Pulmonary artery endothelial cell (primary cell): Measurements from ENCODE around the gene BHLHA15. TPM values are rescaled to one million over a fixed set of nuclear protein-coding genes. Genes with fewer than 3 reads are reported as not detected.
"Not testable (repeated sequence)": the region's sequence is repeated elsewhere in the genome, so short reads cannot be mapped to it uniquely, and the experiment has no call there.

Source experiments
- DNase-seq: peaks from one replicate; pipeline ENCODE4 v3.0.0-alpha.2; 2011; ENCODE audit warnings: low read depth, low spot score
- total RNA-seq: library from RNA; depleted of rRNA; stranded (reverse); fragments of >200 nt; gene quantifications from 2 replicates; pipeline ENCODE4 v1.2.3, GENCODE V29; 2014

BHLHA15 gene
- total RNA-seq, 1 donor from 2014 or later: 1.8 TPM

- no peak for DNase-seq
Measured at GRCh38 chr7:98209166-98209920, 1.9 kb upstream of the BHLHA15 start.

DNA sequence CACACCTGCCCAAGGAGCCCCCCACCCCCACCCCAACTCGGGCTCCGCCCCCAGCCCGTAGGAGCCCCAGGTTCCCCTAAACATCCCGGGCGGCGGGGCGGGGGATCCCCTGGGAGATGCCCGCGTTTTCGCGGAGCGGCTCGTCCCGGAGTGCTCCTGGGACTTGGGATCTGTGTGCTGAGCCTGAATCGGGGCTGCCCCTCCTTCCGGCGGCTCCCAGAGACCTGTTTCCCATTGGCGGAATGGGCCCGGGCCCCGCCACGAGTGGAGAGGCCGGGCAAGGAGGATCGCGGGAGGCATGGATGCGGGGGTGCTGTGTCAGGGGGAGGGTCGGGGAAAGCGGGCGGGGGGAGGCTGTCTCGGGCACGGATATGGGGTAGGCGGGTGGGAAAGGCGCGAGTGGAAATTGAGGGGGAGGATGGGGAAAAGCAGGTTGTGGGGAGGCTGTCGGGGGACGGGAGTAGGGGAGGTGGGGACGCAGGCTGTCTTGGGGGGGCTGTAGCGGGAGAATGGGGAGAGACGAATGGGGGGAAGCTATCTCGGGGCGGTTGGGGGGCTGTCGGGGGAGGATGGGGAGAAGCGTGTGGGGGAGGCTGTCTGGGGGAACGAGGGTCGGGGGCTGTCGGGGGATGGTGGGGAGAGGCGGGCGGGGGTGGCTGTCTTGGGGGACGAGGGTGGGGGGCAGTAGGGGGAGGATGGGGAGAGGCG, 572 bp upstream of the BHLHA15 start:
- no peak for DNase-seq

DNA sequence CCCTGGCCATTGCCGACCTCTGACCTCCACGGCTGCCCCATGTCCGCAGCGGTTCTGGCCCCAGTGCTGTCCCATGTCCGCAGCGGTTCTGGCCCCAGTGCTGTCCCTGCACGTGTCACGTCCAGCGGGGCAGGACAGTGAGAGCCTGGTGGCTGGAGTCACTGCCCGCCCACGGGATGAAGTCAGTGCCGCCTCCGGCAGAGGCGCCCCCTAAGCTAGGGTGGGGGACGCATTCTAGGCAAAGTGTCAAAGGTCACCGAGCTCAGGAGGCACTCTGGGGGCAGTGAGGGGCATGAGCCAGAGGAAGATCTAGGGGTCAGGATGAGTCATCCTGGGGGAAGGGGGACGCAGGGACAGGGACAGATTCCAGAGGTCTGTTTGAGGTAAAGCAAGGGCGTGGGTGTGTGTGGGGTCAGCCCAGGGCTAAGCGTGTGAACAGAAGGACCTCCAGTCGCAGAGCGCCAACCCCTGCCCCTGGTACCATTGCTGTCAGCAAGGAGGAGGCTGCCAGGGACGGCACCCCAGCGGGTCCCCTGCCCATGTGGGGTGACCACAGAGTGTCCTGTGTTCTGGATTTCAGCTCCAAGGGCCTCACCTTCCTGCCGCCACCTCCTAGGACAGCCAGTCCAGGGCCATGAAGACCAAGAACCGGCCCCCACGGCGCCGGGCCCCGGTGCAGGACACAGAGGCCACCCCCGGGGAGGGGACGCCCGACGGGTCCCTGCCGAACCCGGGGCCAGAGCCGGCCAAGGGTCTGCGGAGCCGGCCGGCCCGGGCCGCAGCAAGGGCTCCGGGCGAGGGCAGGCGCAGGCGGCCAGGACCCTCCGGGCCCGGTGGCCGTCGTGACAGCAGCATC, 665 bp downstream of the BHLHA15 start:
- DNase-seq: no peak

DNA sequence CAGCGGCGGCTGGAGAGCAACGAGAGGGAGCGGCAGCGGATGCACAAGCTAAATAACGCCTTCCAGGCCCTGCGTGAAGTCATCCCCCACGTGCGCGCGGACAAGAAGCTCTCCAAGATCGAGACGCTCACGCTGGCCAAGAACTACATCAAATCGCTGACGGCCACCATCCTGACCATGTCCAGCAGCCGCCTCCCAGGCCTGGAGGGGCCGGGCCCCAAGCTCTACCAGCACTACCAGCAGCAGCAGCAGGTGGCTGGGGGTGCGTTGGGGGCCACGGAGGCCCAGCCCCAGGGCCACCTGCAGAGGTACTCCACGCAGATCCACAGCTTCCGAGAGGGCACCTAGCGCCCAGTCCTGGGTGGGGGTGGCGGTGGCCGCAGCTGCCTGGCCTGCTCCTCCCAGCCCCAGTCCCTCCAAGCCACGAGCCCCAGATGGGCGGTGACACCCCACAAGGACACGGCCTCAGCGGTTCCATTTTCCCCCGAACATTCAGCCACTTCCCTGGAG, 1.3 kb downstream of the BHLHA15 start:
- DNase-seq: no peak

DNA sequence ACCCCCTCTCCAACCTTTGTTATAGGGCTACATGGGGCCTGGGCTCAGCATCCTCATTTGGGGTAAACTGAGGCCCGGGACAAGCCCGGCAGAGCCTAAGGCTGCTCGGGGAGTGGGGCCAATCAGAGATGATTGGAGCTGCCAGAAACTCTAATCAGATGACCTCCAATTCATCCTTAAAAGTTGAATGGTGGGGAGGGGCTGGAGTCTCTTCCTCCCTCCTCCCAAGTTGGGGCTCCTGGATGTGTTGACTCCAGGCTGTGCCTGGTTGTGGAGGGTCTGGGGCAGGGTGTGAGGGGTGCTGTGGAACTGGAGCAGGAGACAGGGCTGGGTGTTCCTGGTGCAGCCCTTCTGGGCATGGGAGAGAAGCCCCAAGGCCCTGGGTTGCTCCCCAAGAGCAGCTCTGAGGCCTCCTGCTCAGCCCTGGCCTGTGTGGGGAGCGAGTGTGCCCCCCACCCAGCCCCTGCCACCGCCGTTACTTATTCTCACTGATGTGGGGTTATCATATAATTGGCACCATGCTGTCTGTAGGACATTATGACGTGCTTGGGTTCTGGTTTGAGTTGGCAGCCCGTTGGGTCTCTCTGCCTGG, 2.2 kb downstream of the BHLHA15 start:
- DNase-seq: no peak

- DNase-seq: no peak
Measured at GRCh38 chr7:98213888-98214810, 2.9 kb downstream of the BHLHA15 start.

DNA sequence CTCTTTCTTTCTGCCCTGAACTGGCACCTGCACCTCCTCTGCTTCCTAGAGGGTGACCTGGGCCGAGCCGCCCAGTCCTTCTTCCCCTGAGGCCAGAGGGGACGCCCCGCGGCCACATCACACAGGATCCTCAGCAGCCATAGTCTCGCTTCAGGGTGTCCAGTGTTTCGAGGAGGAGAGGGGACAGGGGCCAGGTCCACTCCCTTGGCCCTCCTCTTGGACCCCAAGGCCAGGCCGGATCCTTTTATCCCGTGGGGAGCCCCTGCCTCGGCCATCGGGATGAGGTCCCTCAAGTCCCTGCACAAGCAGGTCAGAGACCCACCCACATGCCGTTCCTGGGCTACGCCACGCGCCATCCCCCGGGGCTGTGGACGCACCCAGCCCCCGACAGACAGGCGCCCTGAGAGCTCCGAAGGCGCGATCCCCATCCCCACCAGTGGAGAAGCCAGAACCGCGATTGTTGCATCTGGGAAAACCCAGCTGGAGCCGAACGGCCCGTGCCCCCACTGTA, 3.6 kb downstream of the BHLHA15 start:
- DNase-seq: no peak

- no peak for DNase-seq
Measured at GRCh38 chr7:98215561-98216495, 4.6 kb downstream of the BHLHA15 start.

GRCh38 chr7:98216941-98217622, 5.8 kb downstream of the BHLHA15 start:
- DNase-seq: no peak

- DNase-seq: no peak
Measured at GRCh38 chr7:98217623-98218582, 6.7 kb downstream of the BHLHA15 start.

DNA sequence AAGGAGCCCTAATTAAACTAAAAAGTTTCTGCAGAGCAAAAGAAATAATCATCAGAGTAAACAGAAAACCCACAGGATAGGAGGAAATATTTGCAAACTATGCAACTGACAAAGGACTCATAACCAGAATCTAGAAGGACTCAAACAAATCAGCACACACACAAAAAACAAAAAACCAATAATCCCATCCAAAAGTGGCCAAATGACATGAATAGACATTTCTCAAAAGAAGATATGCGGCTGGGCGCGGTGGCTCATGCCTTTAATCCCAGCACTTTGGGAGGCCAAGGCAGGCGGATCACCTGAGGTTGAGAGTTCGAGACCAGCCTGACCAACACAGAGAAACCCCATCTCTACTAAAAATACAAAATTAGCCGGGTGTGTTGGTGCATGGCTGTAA, 8.1 kb downstream of the BHLHA15 start:
- not testable (repeated sequence) for DNase-seq

GRCh38 chr7:98221611-98222532, 10.6 kb downstream of the BHLHA15 start:
- no peak for DNase-seq

DNA sequence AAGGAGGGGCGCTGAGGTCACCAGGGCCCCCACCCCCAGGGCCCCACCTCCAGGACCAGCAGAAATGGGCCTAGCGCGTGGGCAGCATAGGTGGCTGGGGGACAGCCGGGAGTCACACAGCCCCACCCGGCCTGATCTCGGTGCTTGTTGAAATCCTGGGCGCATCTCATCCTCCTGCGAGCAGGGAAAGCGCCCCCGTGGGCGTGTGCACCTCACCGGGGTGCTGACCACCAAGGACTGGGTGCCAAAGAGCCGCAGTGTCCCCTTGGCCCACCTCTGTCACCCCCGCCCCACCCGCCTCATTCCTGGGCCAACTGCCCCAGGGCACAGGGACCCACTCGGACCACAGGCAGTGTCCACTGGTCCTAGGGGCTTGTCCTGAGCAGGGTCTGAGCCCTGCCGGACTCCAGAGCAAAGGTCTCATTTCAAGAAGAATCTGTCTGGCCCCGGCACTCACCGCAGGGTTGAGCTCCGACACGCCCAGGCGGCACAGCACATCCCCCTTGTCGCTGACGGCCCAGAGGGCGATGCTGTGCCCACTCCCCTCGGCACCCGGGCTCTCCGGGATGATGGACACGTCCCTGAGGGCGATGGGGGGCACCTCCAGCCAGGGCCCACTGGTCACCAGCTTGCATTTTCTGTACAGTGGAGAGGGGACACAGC, 11.4 kb downstream of the BHLHA15 start:
- DNase-seq: no peak

DNA sequence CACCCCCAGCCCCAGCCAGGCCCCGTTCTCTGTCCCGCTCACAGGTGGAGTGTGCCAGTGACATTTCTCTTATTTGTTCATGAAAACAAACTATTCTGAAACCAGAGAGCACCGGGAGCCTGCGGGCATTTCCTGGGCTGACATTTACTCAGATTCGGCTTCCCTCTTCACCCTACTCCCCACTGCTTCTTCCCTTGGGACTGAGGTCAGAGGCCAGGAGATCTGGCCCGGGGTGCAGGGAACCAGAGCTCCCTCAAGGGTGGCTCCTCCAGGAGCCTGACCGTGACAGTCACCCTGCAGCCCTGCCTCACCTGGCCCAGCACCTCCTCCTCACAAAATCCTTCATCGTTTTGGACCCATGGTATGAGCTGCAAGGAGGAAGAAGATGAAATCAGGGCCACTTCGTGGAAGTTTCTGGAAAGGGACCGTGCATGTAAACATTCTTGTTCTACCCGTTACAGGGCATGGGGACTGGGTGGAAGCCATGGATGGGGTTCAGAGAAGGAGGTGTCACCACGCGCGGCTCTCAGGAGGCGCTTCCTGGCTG, 12.2 kb downstream of the BHLHA15 start:
- no peak for DNase-seq
